ENCODE results near the gene GRID1.

GRID1 gene

GRCh38 chr10:86265895-86266259, 100.7 kb downstream of the GRID1 start:
- no peak overlapping the region for H3K4me3 ChIP-seq (replicated peaks; ENCODE audit: low read depth, low read length)
- DNase-seq (ENCODE audit: low read depth), result no peak
- no peak for TF ChIP-seq CTCF (IDR thresholded peaks at IDR 0.05; ENCODE audit: low read length, missing control alignments)

DNA sequence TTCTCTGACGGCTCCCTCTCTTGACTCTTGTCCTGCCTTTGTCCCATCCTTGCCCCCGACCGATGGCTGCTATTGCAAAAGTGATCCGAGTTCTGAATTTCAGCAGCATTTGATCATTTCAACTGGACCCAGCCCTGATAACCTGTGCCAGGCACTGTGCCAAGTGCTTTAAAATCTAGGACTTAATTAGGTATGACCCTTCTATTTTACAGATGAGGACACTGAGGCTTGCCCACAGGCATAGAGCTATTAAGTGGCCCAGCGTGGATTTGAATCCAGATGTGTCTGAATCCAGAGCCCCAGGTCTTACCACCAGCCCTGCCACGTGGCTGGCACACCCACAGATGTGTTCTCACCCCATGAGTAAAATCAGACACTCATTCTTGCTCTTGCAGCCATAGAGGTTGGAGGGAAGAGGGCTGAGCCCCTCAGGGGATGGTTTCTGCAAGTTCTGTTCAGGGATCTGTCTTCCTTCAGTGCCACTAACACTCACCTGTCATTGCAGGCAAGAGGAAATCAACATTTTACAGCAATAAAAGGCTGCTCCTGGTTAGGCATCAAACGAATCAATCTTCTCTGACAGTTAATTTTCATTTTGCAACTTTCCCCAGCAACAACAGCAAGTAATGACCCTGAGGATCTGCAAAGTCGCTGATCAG, 101.2 kb downstream of the GRID1 start:
- DNase-seq (ENCODE audit: low read depth), result no peak
- TF ChIP-seq CTCF (IDR thresholded peaks at IDR 0.05; ENCODE audit: low read length, missing control alignments), result no peak
- no peak overlapping the region for H3K4me3 ChIP-seq (replicated peaks; ENCODE audit: low read depth, low read length)

DNA sequence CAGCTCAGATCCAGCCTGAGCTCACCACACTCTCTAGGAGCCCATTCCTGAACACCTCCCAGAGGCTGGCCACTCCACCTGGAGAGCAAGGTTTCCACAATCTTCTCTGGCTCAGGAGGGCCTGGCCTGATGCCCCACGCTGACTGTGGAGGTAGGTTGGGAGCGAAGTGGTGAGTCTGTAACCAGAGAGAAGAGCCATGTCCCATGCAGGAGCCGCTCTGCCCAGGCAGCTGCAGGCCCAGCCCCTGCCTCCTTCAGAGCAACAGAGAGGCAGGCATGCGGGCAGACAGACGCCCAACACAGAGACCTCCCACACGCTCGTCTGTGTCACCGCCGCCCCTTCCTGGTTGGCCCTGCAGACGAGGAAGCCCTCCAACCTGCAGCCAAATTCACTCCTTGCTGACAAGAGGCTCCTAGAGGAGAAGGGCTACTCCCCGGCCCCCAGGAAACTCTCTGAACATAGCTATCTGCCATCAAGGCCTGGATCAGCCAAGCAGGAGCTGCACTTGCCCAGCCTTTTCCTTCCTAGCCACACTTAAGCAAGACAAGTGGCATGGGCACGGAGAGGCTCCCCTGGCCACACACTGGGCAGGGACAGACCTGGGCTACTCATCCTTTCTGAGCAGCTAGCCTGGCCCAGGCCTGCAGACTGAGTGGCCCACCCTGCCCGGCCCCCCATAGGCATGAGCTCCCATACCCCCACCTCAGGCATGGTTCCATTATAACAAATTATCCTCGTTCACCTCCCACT, 101.9 kb downstream of the GRID1 start:
- no peak for DNase-seq (ENCODE audit: low read depth)
- no peak for TF ChIP-seq CTCF (IDR thresholded peaks at IDR 0.05; ENCODE audit: low read length, missing control alignments)
- no peak overlapping the region for H3K4me3 ChIP-seq (replicated peaks; ENCODE audit: low read depth, low read length)

- DNase-seq (ENCODE audit: low read depth), result no peak
- no peak for TF ChIP-seq CTCF (IDR thresholded peaks at IDR 0.05; ENCODE audit: low read length, missing control alignments)
- H3K4me3 ChIP-seq (replicated peaks; ENCODE audit: low read depth, low read length), result no peak overlapping the region
Measured at GRCh38 chr10:86263907-86264306, 102.7 kb downstream of the GRID1 start.

- no peak overlapping the region for H3K4me3 ChIP-seq (replicated peaks; ENCODE audit: low read depth, low read length)
- DNase-seq (ENCODE audit: low read depth), result no peak
- TF ChIP-seq CTCF (IDR thresholded peaks at IDR 0.05; ENCODE audit: low read length, missing control alignments), result no peak
Measured at GRCh38 chr10:86263209-86263608, 103.4 kb downstream of the GRID1 start.

DNA sequence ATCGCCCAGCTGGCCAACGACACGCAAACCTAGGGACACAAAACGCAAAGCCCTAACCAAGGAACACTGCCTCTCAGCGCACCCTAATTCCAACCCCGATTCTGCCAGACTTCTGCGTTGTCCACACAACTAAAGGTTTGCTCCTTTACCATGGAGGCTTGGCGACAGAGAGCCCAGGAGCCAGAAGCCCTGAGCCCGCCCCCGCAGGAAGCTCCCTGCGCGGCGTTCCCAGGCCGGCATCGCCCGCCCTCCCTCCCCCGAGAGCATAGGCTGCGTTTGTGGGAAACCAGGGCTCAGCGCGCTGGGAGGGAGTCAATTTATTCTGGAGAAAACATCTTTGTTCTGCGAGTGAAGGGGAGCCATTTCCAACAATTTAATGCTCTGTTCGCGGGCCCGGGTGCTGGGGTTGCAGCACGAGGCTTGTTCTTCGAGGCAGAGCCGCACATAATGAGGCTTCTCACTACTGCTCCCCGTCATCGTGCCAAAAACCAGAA, 103.9 kb downstream of the GRID1 start:
- no peak overlapping the region for H3K4me3 ChIP-seq (replicated peaks; ENCODE audit: low read depth, low read length)
- no peak for TF ChIP-seq CTCF (IDR thresholded peaks at IDR 0.05; ENCODE audit: low read length, missing control alignments)
- DNase-seq (ENCODE audit: low read depth), result no peak

Data from fibroblast of pulmonary artery (primary cell).